Endothelial cell of umbilical vein (primary cell): Measurements from ENCODE around the gene SAMD4A. TPM values are rescaled to one million over a fixed set of nuclear protein-coding genes. Genes with fewer than 3 reads are reported as not detected.

Source experiments
- BruUV-seq: library from RNA; stranded (reverse); fragments of 400-500 nt; replicated peaks from 2 replicates; lab custom pipeline; 2021; lab: Mats Ljungman, UMichigan
- CTCF ChIA-PET: fragments of 300-600, 350-600 bp; sonication (Branson Sonifier 250); formaldehyde crosslinking; loops from one replicate; lab custom pipeline; 2021; ENCODE audit warnings: antibody characterized with exemption, inconsistent platforms; lab: Charles Lee
- POLR2A ChIA-PET: fragments of 300-600, 350-600 bp; sonication (Branson Sonifier 250); formaldehyde crosslinking; loops from one replicate; lab custom pipeline; 2021; ENCODE audit warnings: antibody characterized with exemption, inconsistent platforms; lab: Charles Lee
- DNase-seq: peaks from one replicate; pipeline ENCODE4 v3.0.0-alpha.2; 2011; ENCODE audit warnings: low read depth, low spot score
- FAIRE-seq: peaks from 2 replicates; lab custom pipeline; 2011; peaks lifted over from hg19 to GRCh38; lab: Jason Lieb, UNC
- H2AFZ ChIP-seq: 2 replicates; pipeline ENCODE4 v1.6.0; 2012; ENCODE audit warnings: low read depth, low read length, control low read depth, inconsistent platforms
- H3K27ac ChIP-seq: 2 replicates; pipeline ENCODE4 v1.5.1; 2011; ENCODE audit warnings: low read depth, mild to moderate bottlenecking, control low read depth, low read length, moderate library complexity; ENCODE audit not compliant: insufficient read depth
- H3K27me3 ChIP-seq, 2 experiments: 2 replicates each; pipeline versions ENCODE4 v1.6.0 to v1.6.1; 2011; ENCODE audit warnings: low read length in 2 of 2, mixed read lengths in 1 of 2; ENCODE audit not compliant: control insufficient read depth in 2 of 2, insufficient read depth in 2 of 2
- H3K36me3 ChIP-seq, 2 experiments: 2 replicates in 1 of 2; 3 replicates in 1 of 2; pipeline ENCODE4 v1.5.1; 2011; ENCODE audit warnings: low read length in 2 of 2, mild to moderate bottlenecking in 1 of 2, moderate library complexity in 1 of 2; ENCODE audit not compliant: control insufficient read depth in 2 of 2, insufficient read depth in 2 of 2; ENCODE audit errors: extremely low read depth in 1 of 2
- H3K4me1 ChIP-seq: 3 replicates; pipeline ENCODE4 v1.5.1; 2011; ENCODE audit warnings: mild to moderate bottlenecking, low read length; ENCODE audit not compliant: control insufficient read depth, insufficient read depth; ENCODE audit errors: extremely low read depth
- H3K4me2 ChIP-seq: 2 replicates; pipeline ENCODE4 v1.6.1; 2011; ENCODE audit warnings: low read length, control low read depth, mixed read lengths; ENCODE audit not compliant: insufficient read depth
- H3K4me3 ChIP-seq, 3 experiments: fragments of 200-600 bp in 1 of 3; sonication (generic), shearing (Covaris generic) in 1 of 3; replicated peaks in 1 of 3; 2 replicates each; pipeline ENCODE4 v1.5.1; 2011 to 2016; ENCODE audit warnings: control low read depth in 3 of 3, low read length in 3 of 3, mild to moderate bottlenecking in 2 of 3, inconsistent platforms in 1 of 3, low read depth in 1 of 3, moderate library complexity in 1 of 3; ENCODE audit not compliant: insufficient read depth in 1 of 3
- H3K79me2 ChIP-seq: 2 replicates; pipeline ENCODE4 v1.6.0; 2012; ENCODE audit warnings: low read length, inconsistent platforms; ENCODE audit not compliant: control insufficient read depth, insufficient read depth
- H3K9ac ChIP-seq: replicated peaks from 2 replicates; pipeline ENCODE3; 2011; ENCODE audit warnings: low read length, control low read depth; ENCODE audit not compliant: insufficient read depth; ENCODE audit errors: extremely low read depth
- H3K9me1 ChIP-seq: replicated peaks from 3 replicates; pipeline ENCODE4 v1.6.0; 2011; ENCODE audit warnings: mild to moderate bottlenecking, low read length; ENCODE audit not compliant: control insufficient read depth, insufficient read depth; ENCODE audit errors: extremely low read depth
- H3K9me3 ChIP-seq: replicated peaks from 2 replicates; pipeline ENCODE4 v1.5.1; 2012; ENCODE audit warnings: low read length, inconsistent platforms; ENCODE audit not compliant: control insufficient read depth, insufficient read depth
- H4K20me1 ChIP-seq: replicated peaks from 2 replicates; pipeline ENCODE3; 2011; ENCODE audit warnings: mild to moderate bottlenecking, low read length; ENCODE audit not compliant: control insufficient read depth, insufficient read depth; ENCODE audit errors: extremely low read depth
- CTCF ChIP-seq, 2 donors: IDR thresholded peaks; 1 replicate in 1 of 2; 2 replicates in 1 of 2; pipeline ENCODE4 v1.5.1; 2011; ENCODE audit warnings: low read length in 2 of 2, mild to moderate bottlenecking in 2 of 2, moderate library complexity in 2 of 2, control low read depth in 1 of 2, inconsistent platforms in 1 of 2, low read depth in 1 of 2; ENCODE audit not compliant: insufficient read depth in 1 of 2; ENCODE audit errors: extremely low read depth in 1 of 2
- EZH2 ChIP-seq: IDR thresholded peaks from 2 replicates; pipeline ENCODE4 v1.6.1; 2012; ENCODE audit warnings: borderline replicate concordance, low read depth, mild to moderate bottlenecking, moderate library complexity, low read length, inconsistent platforms; ENCODE audit not compliant: severe bottlenecking
- FOS ChIP-seq: IDR thresholded peaks from 2 replicates; pipeline ENCODE4 v1.6.1; 2011; ENCODE audit warnings: mild to moderate bottlenecking, low read length, moderate library complexity, borderline replicate concordance; ENCODE audit not compliant: insufficient read depth
- GATA2 ChIP-seq: IDR thresholded peaks from 2 replicates; pipeline ENCODE4 v1.7.0; 2011; ENCODE audit warnings: low read depth, mild to moderate bottlenecking, moderate library complexity, mixed read lengths, low read length; ENCODE audit not compliant: insufficient read length, insufficient read depth
- JUN ChIP-seq: IDR thresholded peaks from 2 replicates; pipeline ENCODE4 v1.6.1; 2011; ENCODE audit warnings: borderline replicate concordance, low read depth; ENCODE audit not compliant: insufficient read length, insufficient read depth
- MAX ChIP-seq: IDR thresholded peaks from 2 replicates; pipeline ENCODE4 v1.6.1; 2011; ENCODE audit not compliant: insufficient read depth, insufficient read length
- MYC ChIP-seq: IDR thresholded peaks from one replicate; pipeline ENCODE4 v1.6.1; 2011; ENCODE audit warnings: mild to moderate bottlenecking, low read depth, low read length
- POLR2A ChIP-seq: IDR thresholded peaks from 2 replicates; pipeline ENCODE4 v1.6.1; 2012; ENCODE audit warnings: low read depth, mild to moderate bottlenecking, control low read depth, low read length
- POLR2AphosphoS5 ChIP-seq: IDR thresholded peaks from 2 replicates; pipeline ENCODE4 v1.6.1; 2012; ENCODE audit warnings: low read depth, mild to moderate bottlenecking, control low read depth, low read length, moderate library complexity; ENCODE audit not compliant: insufficient read depth
- dilution Hi-C: fragments of 300-500 bp; cut with MboI; formaldehyde crosslinking; loops from one replicate; pipeline ENCODE4 v1.15.0; 2019; ENCODE audit warnings: low sequenced_read_pairs; ENCODE audit not compliant: extremely low pct_ligation_motif_present
- intact Hi-C: fragments of 100-400 bp; cut with micrococcal nuclease; formaldehyde crosslinking; loops from one replicate; pipeline ENCODE4 v1.10.0; 2022
- polyA plus RNA-seq, 4 experiments: library from polyadenylated mRNA; depleted of rRNA in 3 of 4; stranded (reverse) in 3 of 4; unstranded in 1 of 4; fragments of >200 nt; gene quantifications; 2 replicates each; pipeline versions ENCODE4 v1.2.1 to v1.2.3, GENCODE V29; 2011 to 2012; ENCODE audit warnings: missing spikeins in 1 of 4
- total RNA-seq: library from RNA; stranded (reverse); gene quantifications from 2 replicates; pipeline ENCODE4 v1.2.3, GENCODE V29; 2021

SAMD4A gene
- total and polyA plus RNA-seq, 2 donors (not counting 3 experiments of a cell fraction or from before 2014, with no cell fraction given): 37.7 to 95.3 TPM

GRCh38 chr14:54766276-54767138 lies 199.6 kb downstream of the SAMD4A start:
- dilution Hi-C loops: no loop called here
- intact Hi-C loops: no loop called here
- no peak overlapping the region for H3K4me3 ChIP-seq
- no peak overlapping the region for H2AFZ ChIP-seq
- no peaks in the 10 kb centered on the region for H3K9me1 ChIP-seq
- FAIRE-seq (no peak), DNase-seq (peak; percentile 16)
- no peaks in the 10 kb centered on the region for H3K27me3 ChIP-seq
- H3K4me1 ChIP-seq: peaks cover 14% of the 10 kb centered on the region
- H3K4me2 ChIP-seq: no peak overlapping the region
- CTCF ChIA-PET: interaction anchor here (1.5 kb wide), 1 partner anchor 202 kb away, joined by 4 read pairs; no protein-coding TSS in a partner anchor
- peaks cover 26 to 44% of the 10 kb centered on the region in 2 experiments for H3K36me3 ChIP-seq
- no peak overlapping the region for H3K27ac ChIP-seq
- BruUV-seq: no TSS peak
- POLR2A ChIA-PET: no interaction called here
- H3K9ac ChIP-seq: no peak overlapping the region
- no peak for TF ChIP-seq CTCF (IDR thresholded peaks at IDR 0.05; ENCODE audit: extremely low read depth in 1 of 2, insufficient read depth in 1 of 2, low read depth in 1 of 2, low read length in 2 of 2)
- no peak for TF ChIP-seq EZH2
- TF ChIP-seq FOS: no peak
- TF ChIP-seq MAX: no peak
- TF ChIP-seq POLR2A: no peak
- TF ChIP-seq GATA2: no peak
- no peak for TF ChIP-seq MYC
- TF ChIP-seq POLR2AphosphoS5: no peak
- no peak for TF ChIP-seq JUN
- no peaks in the 10 kb centered on the region for H3K79me2 ChIP-seq
- H4K20me1 ChIP-seq: no peaks in the 10 kb centered on the region
- H3K9me3 ChIP-seq: no peaks in the 10 kb centered on the region
